MM.1S (cell line): Measurements from ENCODE around the gene RNF150.

Experiments
- CTCF ChIP-seq: fragments of 300-600 bp; sonication (generic); IDR thresholded peaks from 2 replicates; pipeline ENCODE4 v1.5.1; 2016; ENCODE audit warnings: antibody characterized with exemption, low read length, mixed read lengths
- EZH2phosphoT487 ChIP-seq: fragments of 300-600 bp; sonication (generic); IDR thresholded peaks from 2 replicates; pipeline ENCODE4 v1.6.1; 2018; ENCODE audit warnings: antibody characterized with exemption, low read length

DNA sequence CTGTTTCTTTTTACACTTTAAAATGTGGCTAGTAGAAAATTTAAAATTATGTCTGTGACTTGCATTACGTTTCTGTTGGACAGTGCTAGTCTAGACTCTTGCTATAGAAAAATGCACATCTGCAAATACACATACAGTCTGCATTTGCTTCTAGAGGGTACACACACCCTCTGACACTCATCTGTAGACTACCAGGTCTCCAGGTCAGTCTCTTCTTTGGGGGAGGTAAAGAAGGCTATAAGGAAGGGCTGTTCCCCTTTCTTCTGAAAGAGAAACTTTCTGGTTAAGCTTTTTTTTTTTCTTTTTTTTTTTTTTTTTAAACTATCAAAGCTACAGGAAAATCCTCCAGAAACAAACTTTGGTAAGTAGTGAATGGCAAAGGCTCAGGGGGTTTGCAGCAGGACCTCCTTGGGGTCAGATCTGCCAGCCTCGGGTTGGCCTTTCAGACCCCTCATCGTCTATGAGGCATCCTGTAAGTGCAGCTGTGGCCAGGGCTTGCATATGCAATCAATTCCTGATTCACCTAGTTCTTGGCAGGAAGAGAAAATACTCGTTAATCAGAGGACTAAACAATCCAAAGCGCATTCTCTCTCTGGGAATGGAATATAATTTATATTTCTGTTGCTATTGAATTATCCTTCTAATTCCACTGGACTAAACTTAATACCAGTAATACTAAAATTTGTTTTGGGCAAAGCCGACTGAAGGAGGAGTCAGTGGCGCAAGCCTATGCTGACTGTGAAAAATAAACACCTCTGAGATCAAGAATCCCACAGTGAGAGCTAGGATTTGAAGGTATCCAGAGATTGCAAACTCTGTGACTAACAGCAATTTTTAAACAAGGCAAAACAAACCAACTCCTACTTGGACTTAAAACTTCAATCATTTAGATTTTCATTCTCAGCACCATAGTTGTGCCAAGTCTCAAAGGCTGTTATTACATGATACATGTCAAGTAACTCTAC, 267.7 kb downstream of the RNF150 start:
- TF ChIP-seq CTCF (no peak), EZH2phosphoT487 (no peak)
